ENCODE data around the gene DDA1. TPM values are rescaled to one million over a fixed set of nuclear protein-coding genes. Genes with fewer than 3 reads are reported as not detected.

The DDA1 gene
- total RNA-seq, 1 donor from 2014 or later = 37.3 TPM

- DNase-seq (ENCODE audit: low spot score in 2 of 2, unreplicated experiment in 2 of 2) = no peak
- H3K27ac Mint-ChIP-seq = no peak overlapping the region
- H3K4me1 Mint-ChIP-seq = peaks cover 11% of the 10 kb centered on the region
- H3K4me3 Mint-ChIP-seq = no peak overlapping the region
- TF ChIP-seq CTCF (IDR thresholded peaks at IDR 0.05; ENCODE audit: unreplicated experiment) = no peak
- H3K36me3 Mint-ChIP-seq = peaks cover 2% of the 10 kb centered on the region
- H3K9me3 Mint-ChIP-seq = no peaks in the 10 kb centered on the region
- H3K27me3 Mint-ChIP-seq (ENCODE audit: low read depth) = peaks cover 9% of the 10 kb centered on the region
Measured at GRCh38 chr19:17325133-17325532, 15.8 kb downstream of the DDA1 start.

- H3K4me1 Mint-ChIP-seq = peaks cover 11% of the 10 kb centered on the region
- TF ChIP-seq CTCF (IDR thresholded peaks at IDR 0.05; ENCODE audit: unreplicated experiment) = no peak
- no peaks in the 10 kb centered on the region for H3K9me3 Mint-ChIP-seq
- peaks cover 6% of the 10 kb centered on the region for H3K36me3 Mint-ChIP-seq
- peak overlapping the region; percentile 10 for H3K4me3 Mint-ChIP-seq
- DNase-seq (ENCODE audit: low spot score in 2 of 2, unreplicated experiment in 2 of 2) = no peak
- H3K27ac Mint-ChIP-seq = peak overlapping the region; percentile 26
- H3K27me3 Mint-ChIP-seq (ENCODE audit: low read depth) = peaks cover 14% of the 10 kb centered on the region
Measured at GRCh38 chr19:17325881-17326594, 16.7 kb downstream of the DDA1 start.

- H3K4me3 Mint-ChIP-seq = peak overlapping the region; percentile 37
- peak overlapping the region; percentile 43 for H3K27ac Mint-ChIP-seq
- no peaks in the 10 kb centered on the region for H3K9me3 Mint-ChIP-seq
- H3K4me1 Mint-ChIP-seq = peaks cover 11% of the 10 kb centered on the region
- no peak for TF ChIP-seq CTCF (IDR thresholded peaks at IDR 0.05; ENCODE audit: unreplicated experiment)
- H3K36me3 Mint-ChIP-seq = peaks cover 6% of the 10 kb centered on the region
- DNase-seq (ENCODE audit: low spot score in 2 of 2, unreplicated experiment in 2 of 2) = no peak
- H3K27me3 Mint-ChIP-seq (ENCODE audit: low read depth) = peaks cover 14% of the 10 kb centered on the region
Measured at GRCh38 chr19:17326595-17326966, 17.2 kb downstream of the DDA1 start.

GRCh38 chr19:17327068-17327653, 17.8 kb downstream of the DDA1 start:
- peaks cover 6% of the 10 kb centered on the region for H3K36me3 Mint-ChIP-seq
- no peaks in the 10 kb centered on the region for H3K9me3 Mint-ChIP-seq
- no peak for TF ChIP-seq CTCF (IDR thresholded peaks at IDR 0.05; ENCODE audit: unreplicated experiment)
- DNase-seq (ENCODE audit: low spot score in 2 of 2, unreplicated experiment in 2 of 2) = no peak
- H3K27ac Mint-ChIP-seq = peak overlapping the region; percentile 96
- peaks cover 11% of the 10 kb centered on the region for H3K4me1 Mint-ChIP-seq
- H3K4me3 Mint-ChIP-seq = peak overlapping the region; percentile 84
- peaks cover 14% of the 10 kb centered on the region for H3K27me3 Mint-ChIP-seq (ENCODE audit: low read depth)

GRCh38 chr19:17327654-17328516, 18.5 kb downstream of the DDA1 start:
- Mint-ChIP-seq H3K27me3 (ENCODE audit: low read depth) (peaks cover 14% of the 10 kb centered on the region), H3K9me3 (no peaks in the 10 kb centered on the region), H3K27ac (peak overlapping the region; percentile 96), H3K4me3 (peak overlapping the region; percentile 84), H3K36me3 (peaks cover 9% of the 10 kb centered on the region), H3K4me1 (peaks cover 11% of the 10 kb centered on the region)
- DNase-seq (ENCODE audit: low spot score in 2 of 2, unreplicated experiment in 2 of 2) = peak; percentile 71 to 85
- peak; percentile 67 for TF ChIP-seq CTCF (IDR thresholded peaks at IDR 0.05; ENCODE audit: unreplicated experiment)

All from mesothelial cell of epicardium (in vitro differentiated cells).